Stimulated activated CD4-positive, alpha-beta T cell treated with anti-CD3 and anti-CD28 coated beads, Interleukin-2, amount 100 ng/mL, for 4 hours (primary cell): ENCODE results near the gene KIF22.

Experiments
- DNase-seq: peaks from one replicate; pipeline ENCODE4 v3.0.0-alpha.2; 2020; ENCODE audit warnings: low read depth

KIF22 gene

DNA sequence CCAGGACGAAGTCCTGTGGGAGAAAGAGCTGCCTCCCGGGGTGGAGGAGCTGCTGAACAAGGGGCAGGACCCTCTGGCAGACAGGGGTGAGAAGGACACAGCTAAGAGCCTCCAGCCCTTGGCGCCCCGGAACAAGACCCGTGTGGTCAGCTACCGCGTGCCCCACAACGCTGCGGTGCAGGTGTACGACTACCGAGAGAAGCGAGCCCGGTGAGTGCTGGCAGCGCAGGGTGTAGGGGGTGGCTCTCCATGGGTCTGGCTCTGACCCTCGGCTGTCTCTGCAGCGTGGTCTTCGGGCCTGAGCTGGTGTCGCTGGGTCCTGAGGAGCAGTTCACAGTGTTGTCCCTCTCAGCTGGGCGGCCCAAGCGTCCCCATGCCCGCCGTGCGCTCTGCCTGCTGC lies 51.1 kb downstream of the KIF22 start:
- no peak for DNase-seq

DNA sequence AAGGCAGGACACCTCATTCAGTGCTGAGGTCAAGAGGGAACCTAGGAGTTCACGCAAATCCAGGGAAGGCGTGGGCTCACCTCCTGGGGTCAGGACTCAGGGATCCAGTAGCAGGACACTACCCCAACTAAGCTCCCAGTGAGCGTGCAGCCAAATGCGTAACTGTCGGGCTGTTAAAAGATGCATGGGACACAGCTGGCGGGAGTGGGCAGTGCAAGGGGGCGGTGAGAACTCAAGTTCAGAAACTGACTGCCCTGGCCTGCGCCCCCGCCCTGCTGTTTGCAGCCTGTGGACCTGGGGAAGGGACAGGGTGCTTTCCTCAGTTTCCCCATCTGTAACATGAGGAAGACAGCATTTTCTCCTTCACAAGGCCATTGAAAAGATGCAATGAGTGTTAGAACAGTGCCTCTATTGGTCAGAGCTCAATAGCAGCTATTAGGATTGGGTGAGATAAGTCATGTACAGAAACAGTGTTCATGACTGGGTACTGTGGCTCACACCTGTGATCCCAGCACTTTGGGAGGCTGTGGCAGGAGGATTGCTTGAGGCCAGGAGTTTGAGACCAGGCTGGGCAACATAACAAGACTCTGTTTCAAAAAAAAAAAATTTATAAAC lies 52.3 kb downstream of the KIF22 start:
- no peak for DNase-seq

DNA sequence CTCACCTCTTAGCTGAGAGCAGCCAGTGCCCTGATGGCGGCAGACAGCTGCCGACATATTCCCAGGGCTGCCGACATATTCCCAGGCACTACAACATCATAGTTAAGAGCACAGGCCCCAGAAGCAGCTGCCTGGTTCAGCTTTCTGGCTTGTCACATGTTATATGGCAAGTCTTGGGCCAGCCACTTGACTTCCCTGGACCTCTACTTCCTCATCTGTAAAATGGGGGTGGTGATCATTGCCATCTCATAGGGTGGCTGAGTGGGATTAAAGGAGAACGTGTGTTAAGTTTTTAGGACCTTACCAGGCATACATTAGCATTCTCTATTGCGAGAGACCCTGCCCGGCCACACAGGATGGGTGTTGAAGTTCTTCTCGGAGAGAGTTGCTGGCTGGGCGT lies 53.4 kb downstream of the KIF22 start:
- no peak for DNase-seq

DNA sequence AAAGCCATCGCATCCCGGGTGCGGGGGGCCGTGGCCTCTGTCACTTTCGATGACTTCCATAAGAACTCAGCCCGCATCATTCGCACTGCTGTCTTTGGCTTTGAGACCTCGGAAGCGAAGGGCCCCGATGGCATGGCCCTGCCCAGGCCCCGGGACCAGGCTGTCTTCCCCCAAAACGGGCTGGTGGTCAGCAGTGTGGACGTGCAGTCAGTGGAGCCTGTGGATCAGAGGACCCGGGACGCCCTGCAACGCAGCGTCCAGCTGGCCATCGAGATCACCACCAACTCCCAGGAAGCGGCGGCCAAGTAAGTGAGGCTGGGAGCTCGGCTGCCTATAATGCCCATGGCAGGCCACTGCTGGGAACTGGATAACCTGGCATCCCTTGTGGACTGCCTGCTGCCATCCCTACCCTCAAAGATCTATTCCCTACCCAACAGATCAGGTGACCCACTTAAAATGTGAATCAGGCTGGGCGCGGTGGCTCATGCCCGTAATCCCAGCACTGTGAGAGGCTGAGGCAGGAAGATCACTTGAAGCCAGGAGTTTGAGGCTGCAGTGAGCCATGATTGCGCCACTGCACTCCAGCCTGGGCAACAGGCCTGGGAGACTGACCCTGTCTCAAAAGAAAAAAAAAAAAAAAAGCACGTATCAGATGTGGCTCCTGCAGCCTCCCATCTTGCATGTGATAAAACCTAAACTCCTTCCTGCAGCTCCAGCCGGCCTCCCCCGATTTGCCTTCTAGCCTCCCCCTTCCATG lies 54.2 kb downstream of the KIF22 start:
- DNase-seq, result no peak

DNA sequence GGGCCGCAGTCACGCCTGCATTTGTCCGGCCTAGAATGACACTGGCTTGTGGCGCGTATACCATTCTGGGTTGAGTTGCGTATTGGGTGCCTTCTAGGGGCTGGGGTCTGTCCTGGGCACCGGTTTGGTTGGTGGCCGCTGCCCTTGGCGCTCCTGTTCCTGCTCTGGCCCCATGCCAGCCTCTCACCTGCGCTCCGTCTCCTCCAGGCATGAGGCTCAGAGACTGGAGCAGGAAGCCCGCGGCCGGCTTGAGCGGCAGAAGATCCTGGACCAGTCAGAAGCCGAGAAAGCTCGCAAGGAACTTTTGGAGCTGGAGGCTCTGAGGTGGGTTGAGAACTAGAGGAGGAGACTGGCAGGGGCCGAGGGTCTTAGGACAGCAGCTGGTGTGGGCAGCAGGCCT lies 55.1 kb downstream of the KIF22 start:
- no peak for DNase-seq

DNA sequence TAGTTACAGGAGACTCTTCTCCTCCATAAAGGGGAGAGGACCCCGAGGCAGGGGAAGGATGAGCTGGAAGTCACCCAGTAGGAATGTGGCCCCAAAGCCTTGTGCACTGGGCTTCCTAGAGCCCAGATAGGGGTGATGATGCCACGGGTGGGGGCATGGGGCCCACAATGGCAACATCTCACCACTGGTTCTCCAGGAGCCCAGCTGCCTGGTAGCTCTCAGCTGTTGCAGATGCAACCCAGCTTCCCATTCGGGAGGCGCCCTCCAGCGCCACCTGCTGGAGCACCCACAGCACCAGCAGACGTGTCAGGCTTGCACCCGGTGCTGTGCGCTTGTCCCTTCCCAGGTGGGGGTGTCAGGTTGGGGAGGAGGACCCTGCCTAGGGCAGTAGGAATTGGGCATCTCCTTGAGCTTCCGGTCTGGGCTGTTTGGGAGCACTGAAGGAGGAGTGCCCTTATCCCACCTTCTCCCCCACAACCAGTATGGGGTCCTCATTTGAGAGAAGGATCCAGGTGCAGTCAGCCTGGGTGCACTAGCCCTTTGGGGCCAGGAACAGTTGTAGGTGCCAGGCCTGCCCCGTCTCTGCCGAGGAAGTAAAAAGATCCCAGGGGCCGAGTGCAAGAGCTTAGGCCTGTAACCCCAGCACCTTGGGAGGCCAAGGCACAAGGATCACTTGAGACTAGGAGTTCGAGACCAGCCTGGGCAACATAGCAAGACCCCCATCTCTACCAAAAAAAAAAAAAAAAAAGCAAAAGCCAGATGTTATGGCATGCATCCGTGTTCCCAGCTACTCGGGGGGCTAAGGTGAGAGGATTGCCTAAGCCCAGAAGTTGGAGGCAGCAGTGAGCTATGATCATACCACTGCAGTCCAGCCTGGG lies 58.1 kb downstream of the KIF22 start:
- peak; percentile 73 for DNase-seq

DNA sequence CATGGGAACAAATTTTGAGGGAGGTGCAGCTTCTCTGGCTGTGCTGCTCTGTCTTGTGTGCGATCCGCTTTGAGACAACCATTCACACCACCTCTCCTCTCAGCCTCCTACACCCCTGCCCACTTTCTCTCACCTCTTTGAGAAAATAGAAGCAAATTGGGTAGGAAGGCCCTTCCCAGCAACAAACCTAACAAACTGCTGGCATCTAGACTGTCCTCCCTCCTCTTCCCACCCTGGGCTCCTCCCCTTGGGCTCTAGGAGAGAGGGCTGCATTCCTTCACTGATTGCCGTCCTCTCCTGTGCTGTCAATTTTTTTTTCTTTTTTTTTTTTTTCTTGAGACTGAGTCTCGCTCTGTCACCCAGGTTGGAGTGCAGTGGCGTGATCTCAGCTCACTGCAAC lies 59.0 kb downstream of the KIF22 start:
- DNase-seq, result no peak

DNA sequence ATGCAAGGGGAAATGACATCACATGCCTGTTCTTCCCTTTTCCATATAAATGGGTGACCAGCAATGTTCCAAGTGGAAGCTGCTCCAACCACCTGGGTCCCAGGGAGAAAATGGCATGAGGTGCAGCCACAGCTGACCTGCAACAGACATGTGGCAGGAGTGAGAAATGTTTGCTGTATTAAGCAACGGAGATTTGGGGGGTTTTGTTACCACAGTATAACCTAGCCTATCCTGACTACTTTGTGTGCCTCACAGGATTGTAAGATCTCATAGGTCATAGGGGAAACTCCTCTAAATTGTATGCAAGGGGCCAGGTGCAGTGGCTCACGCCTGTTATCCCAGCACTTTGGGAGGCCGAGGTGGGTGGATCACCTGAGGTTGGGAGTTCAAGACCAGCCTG lies 60.4 kb downstream of the KIF22 start:
- DNase-seq, result no peak

DNA sequence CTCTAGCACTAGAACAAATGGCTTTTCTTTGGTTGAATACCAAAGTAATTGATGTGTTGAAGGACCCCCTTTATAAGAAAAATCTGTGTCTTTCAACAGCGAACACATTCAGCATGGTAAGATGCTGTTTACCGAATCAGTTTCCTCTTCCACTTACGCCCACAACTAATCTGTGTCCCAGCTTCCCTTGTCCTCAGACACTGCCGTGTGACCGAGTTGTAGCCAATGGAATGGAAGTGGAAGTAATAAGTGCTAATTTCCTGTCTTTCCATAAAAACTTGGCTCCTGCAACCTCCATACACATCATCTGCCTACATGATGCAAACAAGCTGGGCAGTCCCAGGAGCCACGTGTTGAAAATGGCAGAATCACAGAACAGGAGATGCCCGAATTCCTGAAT lies 62.1 kb downstream of the KIF22 start:
- no peak for DNase-seq

DNA sequence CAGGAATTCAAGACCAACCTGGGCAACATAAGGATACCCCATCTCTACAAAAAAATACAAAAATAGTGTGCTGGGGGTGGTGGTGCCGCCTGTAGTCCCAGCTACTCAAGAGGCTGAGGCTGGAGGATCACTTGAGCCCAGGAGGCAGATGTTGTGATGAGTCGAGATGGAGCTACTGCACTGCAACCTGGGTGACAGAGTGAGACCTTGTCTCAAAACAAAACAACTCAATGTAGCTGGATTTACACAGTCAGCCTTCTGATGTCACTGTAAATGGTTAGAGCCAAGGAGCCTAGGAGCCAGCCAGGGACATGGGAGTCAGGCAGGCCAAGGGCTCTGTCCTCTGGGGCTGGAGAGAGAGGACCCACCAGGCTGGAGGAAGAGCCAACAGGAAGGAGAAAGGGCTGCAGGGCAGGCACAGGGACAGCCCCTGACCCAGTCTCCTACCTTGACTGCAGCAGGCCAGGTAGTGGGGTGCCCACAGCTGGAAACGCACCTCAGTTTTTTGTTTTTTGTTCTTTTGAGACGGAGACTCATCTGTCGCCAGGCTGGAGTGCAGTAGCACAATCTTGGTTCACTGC lies 64.1 kb downstream of the KIF22 start:
- no peak for DNase-seq
